ENCODE results near the gene RIC1. TPM values are rescaled to one million over a fixed set of nuclear protein-coding genes. Genes with fewer than 3 reads are reported as not detected.

RIC1 gene
- total RNA-seq, 2 donors from 2014 or later, result 12.8 to 17.9 TPM

DNA sequence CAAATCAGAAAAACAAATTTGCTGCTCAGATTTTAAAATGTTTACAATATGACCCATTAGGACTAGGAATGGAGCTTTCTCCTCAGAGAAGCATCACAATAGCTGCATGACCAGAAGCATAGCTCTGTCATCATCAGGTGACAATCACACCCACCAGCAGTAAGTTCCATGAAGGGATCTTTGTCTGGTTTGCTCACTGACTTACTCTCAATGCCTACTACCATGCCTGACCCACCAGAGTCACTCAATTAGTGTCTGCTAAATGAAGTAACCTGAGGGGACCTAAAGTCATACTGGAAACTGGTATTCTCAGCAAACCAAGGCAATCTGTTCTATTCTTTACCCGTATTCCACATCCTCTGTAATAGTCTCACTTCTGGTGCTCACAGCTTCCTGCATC is 196.3 kb downstream of the RIC1 start:
- H3K27ac ChIP-seq, result no peak overlapping the region

More for the DNA sequence above, 196.3 kb downstream of the RIC1 start:
- TF ChIP-seq, protein P1, sequence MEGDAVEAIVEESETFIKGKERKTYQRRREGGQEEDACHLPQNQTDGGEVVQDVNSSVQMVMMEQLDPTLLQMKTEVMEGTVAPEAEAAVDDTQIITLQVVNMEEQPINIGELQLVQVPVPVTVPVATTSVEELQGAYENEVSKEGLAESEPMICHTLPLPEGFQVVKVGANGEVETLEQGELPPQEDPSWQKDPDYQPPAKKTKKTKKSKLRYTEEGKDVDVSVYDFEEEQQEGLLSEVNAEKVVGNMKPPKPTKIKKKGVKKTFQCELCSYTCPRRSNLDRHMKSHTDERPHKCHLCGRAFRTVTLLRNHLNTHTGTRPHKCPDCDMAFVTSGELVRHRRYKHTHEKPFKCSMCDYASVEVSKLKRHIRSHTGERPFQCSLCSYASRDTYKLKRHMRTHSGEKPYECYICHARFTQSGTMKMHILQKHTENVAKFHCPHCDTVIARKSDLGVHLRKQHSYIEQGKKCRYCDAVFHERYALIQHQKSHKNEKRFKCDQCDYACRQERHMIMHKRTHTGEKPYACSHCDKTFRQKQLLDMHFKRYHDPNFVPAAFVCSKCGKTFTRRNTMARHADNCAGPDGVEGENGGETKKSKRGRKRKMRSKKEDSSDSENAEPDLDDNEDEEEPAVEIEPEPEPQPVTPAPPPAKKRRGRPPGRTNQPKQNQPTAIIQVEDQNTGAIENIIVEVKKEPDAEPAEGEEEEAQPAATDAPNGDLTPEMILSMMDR (IDR thresholded peaks at IDR 0.05), result no peak
- Histone ChIP-seq H3K4me3 (no peak overlapping the region), H3K9ac (ENCODE audit: low read depth in 2 of 2, low read length in 2 of 2) (no peak overlapping the region), H3K27me3 (no peaks in the 10 kb centered on the region), H3K36me3 (peaks cover 5% of the 10 kb centered on the region), H3K9me3 (no peaks in the 10 kb centered on the region), H3K4me1 (peaks cover 5% of the 10 kb centered on the region)
- intact Hi-C loops (cut with DNase I), result no loop called here
- DNase-seq, result no peak

Other genes with a start within 250 kb of the RIC1 start
- gene PLGRKT, start 191.2 kb upstream of the RIC1 start, total RNA-seq, result 10 to 100 TPM; 55.9 to 56.2 TPM
- 1 to 10 TPM; 1.6 to 2.0 TPM for gene CD274, start 178.6 kb upstream of the RIC1 start, total RNA-seq
- gene PDCD1LG2, start 118.6 kb upstream of the RIC1 start, total RNA-seq, result 1 to 10 TPM in 1 of 2 donors, under 1 TPM in 1; 0.15 to 1.0 TPM
- gene ERMP1, start 204.0 kb downstream of the RIC1 start, total RNA-seq, result 10 to 100 TPM; 47.3 to 50.8 TPM

Measured in colonic mucosa (tissue), 4 donors.